GM12801 (cell line): ENCODE measurements around the gene CEP120.

Source experiments
- CTCF ChIP-seq: IDR thresholded peaks from one replicate; pipeline ENCODE4 v1.5.1; 2011; ENCODE audit warnings: control low read depth; ENCODE audit not compliant: insufficient read length; ENCODE audit errors: extremely low read depth

CEP120 gene

GRCh38 chr5:123454259-123454911, 31.2 kb upstream of the CEP120 start:
- TF ChIP-seq CTCF: no peak

GRCh38 chr5:123452401-123452800, 29.2 kb upstream of the CEP120 start:
- TF ChIP-seq CTCF: no peak

- TF ChIP-seq CTCF: no peak
Measured at GRCh38 chr5:123451047-123451446, 27.8 kb upstream of the CEP120 start.

- TF ChIP-seq CTCF: no peak
Measured at GRCh38 chr5:123450640-123451039, 27.4 kb upstream of the CEP120 start.

- TF ChIP-seq CTCF: no peak
Measured at GRCh38 chr5:123450114-123450513, 26.9 kb upstream of the CEP120 start.

GRCh38 chr5:123449424-123449974, 26.3 kb upstream of the CEP120 start:
- no peak for TF ChIP-seq CTCF

- TF ChIP-seq CTCF: no peak
Measured at GRCh38 chr5:123448743-123449142, 25.5 kb upstream of the CEP120 start.
